ENCODE results near the gene CNPY1.

CNPY1 gene

DNA sequence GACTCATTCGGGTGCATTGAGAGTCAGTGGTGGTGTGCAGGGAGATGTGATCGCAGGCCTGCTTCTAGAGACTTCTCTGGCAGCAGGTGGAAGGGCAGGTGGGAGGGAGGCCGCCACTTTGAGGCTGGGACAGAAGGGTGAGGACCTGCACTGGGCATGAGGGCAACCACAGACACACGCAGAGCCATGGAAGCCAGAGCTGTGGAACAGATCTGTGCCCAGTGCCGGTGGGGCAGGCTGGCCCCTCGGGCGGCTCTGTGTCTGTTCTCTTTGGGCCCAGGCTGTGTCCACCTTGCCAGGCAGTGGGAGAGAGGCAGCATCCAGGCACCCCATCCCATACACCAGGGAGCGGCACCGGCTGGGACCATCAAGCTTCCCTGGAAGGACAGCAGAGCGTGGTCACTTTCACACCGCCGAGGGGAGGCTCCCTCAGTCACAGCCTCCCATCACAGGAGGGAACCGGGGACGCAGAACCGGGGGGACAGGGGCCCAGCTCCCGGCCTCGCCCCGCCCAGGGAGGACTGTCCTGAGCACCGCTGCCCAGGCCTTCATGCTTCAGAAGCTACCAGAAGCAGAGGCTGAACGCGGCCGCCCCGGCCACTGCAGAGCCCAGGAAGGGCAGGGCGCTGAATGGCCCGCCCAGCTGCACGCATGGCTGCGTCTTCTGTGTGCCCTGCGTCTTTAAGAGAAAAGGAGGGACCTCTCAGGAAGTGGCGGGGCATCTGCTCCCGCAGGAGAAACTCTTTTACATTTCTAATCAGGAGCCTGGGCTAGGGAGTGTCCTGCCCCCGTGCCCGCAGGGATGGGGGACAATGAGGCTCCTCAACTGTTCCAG is 56.3 kb downstream of the CNPY1 start:
- Mint-ChIP-seq H3K27ac (no peak overlapping the region), H3K27me3 (peaks cover 24% of the 10 kb centered on the region), H3K9me3 (no peaks in the 10 kb centered on the region), H3K36me3 (ENCODE audit: low read depth) (peaks cover 2% of the 10 kb centered on the region), H3K4me3 (peak overlapping the region; percentile 70), H3K4me1 (peaks cover 15% of the 10 kb centered on the region)
- ATAC-seq (no peak), DNase-seq (no peak)

DNA sequence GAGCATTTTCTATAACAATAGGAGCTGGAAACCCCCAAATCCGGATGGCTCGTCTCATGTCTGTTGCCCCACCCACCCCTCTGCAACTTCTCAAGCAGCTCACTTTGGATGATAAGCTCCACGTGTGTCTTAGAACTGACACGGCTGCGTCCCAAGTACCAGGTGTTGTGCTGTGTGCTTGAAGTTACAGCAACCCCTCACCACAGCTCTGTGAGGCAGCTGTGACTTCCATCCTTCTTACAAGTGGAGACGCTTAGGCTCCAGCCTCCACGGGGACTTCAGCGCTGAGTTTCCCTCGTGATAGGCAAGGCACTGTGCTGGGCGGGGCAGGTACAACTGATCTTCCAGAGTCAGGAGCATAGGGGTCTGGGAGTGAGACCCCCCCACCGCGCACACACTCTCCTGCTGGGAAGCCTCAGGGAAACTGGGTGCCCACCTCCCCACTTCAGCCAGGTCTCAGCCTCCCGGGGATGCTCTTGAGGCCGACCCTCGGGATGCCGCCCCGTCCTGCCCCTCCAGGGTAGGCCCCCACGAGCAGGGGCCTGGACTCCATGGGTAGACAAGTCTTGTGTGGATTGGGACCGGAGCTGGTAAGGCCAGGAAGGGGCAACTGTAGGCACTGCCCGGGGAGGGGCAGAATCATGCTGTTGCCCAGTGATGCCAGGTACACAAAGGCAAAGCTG is 57.1 kb downstream of the CNPY1 start:
- Mint-ChIP-seq H3K36me3 (ENCODE audit: low read depth) (peaks cover 2% of the 10 kb centered on the region), H3K27me3 (peaks cover 28% of the 10 kb centered on the region), H3K4me3 (no peak overlapping the region), H3K4me1 (peaks cover 15% of the 10 kb centered on the region), H3K9me3 (no peaks in the 10 kb centered on the region), H3K27ac (no peak overlapping the region)
- ATAC-seq: no peak
- DNase-seq: no peak

DNA sequence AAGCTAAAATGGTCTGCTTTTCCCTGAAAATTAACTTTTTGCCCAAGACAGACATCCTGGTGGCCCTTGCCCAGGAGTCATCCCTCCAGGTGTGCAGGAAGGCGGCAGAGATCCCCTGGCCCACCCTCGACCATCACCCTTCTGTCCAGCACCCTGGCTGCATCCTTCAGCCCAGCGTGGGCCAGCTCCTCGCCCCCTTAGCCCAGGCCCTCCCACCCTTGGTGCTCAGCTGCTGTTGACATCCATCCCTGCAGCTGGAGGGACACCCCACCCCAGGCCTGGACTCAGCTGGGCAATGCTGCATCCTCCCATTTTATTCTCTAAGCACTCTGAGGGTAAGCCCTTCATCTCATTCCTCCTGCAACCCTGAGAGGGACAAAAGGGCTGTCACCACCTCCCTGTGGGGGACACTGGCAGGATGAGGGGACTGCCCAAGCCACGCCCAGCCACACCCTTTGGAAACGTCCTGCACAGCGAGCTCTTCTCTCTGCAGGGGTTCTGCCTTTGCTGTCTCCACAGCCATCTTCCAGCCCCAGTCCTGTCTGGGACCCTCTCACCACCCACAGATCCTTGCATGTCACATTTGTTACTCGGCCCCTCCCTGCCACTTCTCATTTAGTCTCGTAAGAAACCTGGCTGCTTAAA is 57.8 kb downstream of the CNPY1 start:
- Mint-ChIP-seq H3K4me1 (peaks cover 16% of the 10 kb centered on the region), H3K9me3 (no peaks in the 10 kb centered on the region), H3K27me3 (peaks cover 33% of the 10 kb centered on the region), H3K27ac (no peak overlapping the region), H3K36me3 (ENCODE audit: low read depth) (peaks cover 2% of the 10 kb centered on the region), H3K4me3 (no peak overlapping the region)
- no peak for DNase-seq
- ATAC-seq: no peak

DNA sequence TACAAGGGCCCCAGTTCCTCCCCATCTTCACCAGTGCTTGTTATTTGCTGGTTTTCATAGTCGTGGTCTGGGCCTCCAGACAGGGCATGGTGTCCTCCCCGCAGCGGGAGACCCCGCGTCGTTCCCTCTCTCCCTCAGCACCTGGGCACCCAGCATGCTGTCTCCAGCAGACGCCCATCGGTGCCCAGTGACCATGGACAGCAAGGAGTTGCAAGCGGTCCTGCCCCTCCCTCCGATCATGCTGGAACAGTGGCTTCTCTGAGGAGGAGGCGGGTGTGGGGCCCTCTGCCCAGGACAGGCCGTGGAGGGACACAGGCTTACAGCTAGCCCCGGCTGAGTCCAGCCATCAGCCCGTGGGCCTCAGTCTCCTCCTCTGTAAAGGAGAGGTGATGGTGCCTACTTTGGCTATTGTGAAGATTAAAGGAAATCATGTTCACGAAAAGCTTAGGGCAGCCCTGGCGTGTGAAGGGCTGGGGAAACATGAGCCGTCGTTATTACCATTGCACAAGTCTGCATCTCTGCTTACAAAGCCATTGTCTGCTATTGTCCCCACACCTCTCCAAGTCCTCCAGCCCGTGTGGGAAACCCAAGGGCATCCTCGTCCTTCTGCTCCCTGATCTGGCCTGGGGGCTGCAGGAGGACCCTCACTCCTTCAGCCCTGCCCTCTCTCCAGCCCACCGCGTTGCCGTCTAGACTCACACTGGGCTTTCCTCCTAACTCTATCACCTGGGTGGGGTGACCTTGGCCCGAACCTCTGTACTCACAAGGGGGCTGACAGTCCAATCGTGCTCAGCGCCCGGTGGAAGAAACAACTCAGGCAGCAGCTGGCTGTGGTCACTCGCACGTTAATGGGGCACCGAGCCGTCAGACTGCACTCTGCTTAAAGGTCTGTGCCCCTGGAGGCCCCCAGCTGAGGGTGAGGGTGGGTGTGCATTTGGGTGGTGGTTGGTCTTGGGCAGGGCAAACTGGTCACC is 58.6 kb downstream of the CNPY1 start:
- Mint-ChIP-seq H3K36me3 (ENCODE audit: low read depth) (peaks cover 2% of the 10 kb centered on the region), H3K27ac (no peak overlapping the region), H3K4me1 (peaks cover 21% of the 10 kb centered on the region), H3K4me3 (no peak overlapping the region), H3K9me3 (no peaks in the 10 kb centered on the region), H3K27me3 (peaks cover 38% of the 10 kb centered on the region)
- ATAC-seq: no peak
- DNase-seq: no peak

DNA sequence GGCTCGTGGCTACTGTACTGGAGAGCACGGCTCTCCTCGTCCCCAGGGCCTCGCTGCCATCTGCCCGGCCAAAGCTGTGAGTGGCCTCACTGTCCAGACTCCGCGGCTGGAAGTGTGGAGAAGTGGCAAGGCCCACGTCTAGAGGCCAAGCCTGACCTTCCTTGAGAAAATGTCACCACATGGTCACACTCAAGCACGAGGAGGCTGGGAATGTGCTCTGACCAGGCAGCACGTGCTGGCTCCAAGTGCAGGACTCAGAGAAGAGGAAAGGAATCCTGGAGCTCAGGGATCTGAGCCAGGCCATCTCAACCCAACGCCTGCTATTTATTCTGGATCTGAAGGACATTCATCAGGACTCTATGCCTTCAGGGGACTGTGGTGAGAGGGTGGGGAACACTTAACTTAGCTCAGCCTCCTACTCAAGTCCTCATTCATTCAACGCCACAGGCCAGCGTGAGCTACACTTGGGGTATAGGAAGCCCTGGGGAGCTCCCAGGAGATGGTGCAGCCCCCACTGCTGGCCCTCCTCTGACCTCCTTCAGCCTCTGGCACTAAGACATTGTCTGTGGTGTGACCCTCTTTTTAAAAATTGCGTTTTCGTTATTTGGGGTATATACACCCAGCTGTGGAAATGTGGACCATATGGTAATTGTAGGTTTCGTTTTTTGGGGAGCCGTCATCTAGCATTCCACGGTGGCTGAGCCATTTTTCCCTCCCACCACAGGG is 59.4 kb downstream of the CNPY1 start:
- no peak overlapping the region for H3K27ac Mint-ChIP-seq
- peaks cover 3% of the 10 kb centered on the region for H3K36me3 Mint-ChIP-seq (ENCODE audit: low read depth)
- ATAC-seq: no peak
- H3K4me1 Mint-ChIP-seq: peaks cover 22% of the 10 kb centered on the region
- H3K9me3 Mint-ChIP-seq: peaks cover 5% of the 10 kb centered on the region
- DNase-seq: no peak
- H3K4me3 Mint-ChIP-seq: no peak overlapping the region
- peaks cover 42% of the 10 kb centered on the region for H3K27me3 Mint-ChIP-seq

GRCh38 chr7:155484483-155485399 is 61.6 kb downstream of the CNPY1 start:
- Mint-ChIP-seq H3K27ac (no peak overlapping the region), H3K4me3 (no peak overlapping the region), H3K4me1 (peaks cover 9% of the 10 kb centered on the region), H3K36me3 (ENCODE audit: low read depth) (peaks cover 3% of the 10 kb centered on the region), H3K9me3 (peaks cover 7% of the 10 kb centered on the region), H3K27me3 (peaks cover 42% of the 10 kb centered on the region)
- ATAC-seq (no peak), DNase-seq (no peak)

DNA sequence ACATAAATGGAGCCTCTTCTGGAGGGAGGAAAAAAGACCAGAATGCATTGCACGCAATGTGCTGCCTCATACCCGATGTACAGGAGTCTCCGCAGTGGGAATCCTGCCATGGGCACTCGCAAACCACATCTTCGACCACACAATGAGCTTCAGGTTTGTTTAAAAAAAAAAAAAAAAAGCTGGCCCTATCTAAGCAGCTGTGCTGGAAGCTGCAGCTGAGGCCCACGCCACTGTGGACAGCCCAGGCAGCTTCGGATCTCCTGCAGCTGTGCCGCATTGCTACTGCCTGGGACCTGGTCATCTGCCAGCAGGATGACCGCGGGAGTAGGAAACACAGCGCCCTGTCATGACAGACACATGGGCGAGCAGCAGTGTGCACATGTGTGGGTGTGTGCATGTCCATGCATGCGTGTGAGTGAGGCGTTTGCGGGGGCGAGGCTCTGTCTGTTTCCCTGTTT is 62.5 kb downstream of the CNPY1 start:
- H3K27me3 Mint-ChIP-seq: peaks cover 42% of the 10 kb centered on the region
- peaks cover 7% of the 10 kb centered on the region for H3K9me3 Mint-ChIP-seq
- peaks cover 9% of the 10 kb centered on the region for H3K4me1 Mint-ChIP-seq
- ATAC-seq: no peak
- no peak overlapping the region for H3K27ac Mint-ChIP-seq
- no peak overlapping the region for H3K4me3 Mint-ChIP-seq
- peaks cover 3% of the 10 kb centered on the region for H3K36me3 Mint-ChIP-seq (ENCODE audit: low read depth)
- DNase-seq: no peak

GRCh38 chr7:155483245-155483644 is 63.1 kb downstream of the CNPY1 start:
- DNase-seq (no peak), ATAC-seq (no peak)
- no peak overlapping the region for H3K27ac Mint-ChIP-seq

GRCh38 chr7:155482511-155483183 is 63.7 kb downstream of the CNPY1 start:
- H3K4me3 Mint-ChIP-seq: peak overlapping the region; percentile 9
- DNase-seq: no peak
- H3K36me3 Mint-ChIP-seq (ENCODE audit: low read depth): peaks cover 3% of the 10 kb centered on the region
- peaks cover 10% of the 10 kb centered on the region for H3K4me1 Mint-ChIP-seq
- peaks cover 7% of the 10 kb centered on the region for H3K9me3 Mint-ChIP-seq
- ATAC-seq: no peak
- H3K27me3 Mint-ChIP-seq: peaks cover 48% of the 10 kb centered on the region
- H3K27ac Mint-ChIP-seq: no peak overlapping the region

More at GRCh38 chr7:155483245-155483644, 63.1 kb downstream of the CNPY1 start:
- Mint-ChIP-seq H3K9me3 (peaks cover 7% of the 10 kb centered on the region), H3K4me3 (no peak overlapping the region), H3K36me3 (ENCODE audit: low read depth) (peaks cover 3% of the 10 kb centered on the region), H3K27me3 (peaks cover 45% of the 10 kb centered on the region), H3K4me1 (peaks cover 9% of the 10 kb centered on the region)

DNA sequence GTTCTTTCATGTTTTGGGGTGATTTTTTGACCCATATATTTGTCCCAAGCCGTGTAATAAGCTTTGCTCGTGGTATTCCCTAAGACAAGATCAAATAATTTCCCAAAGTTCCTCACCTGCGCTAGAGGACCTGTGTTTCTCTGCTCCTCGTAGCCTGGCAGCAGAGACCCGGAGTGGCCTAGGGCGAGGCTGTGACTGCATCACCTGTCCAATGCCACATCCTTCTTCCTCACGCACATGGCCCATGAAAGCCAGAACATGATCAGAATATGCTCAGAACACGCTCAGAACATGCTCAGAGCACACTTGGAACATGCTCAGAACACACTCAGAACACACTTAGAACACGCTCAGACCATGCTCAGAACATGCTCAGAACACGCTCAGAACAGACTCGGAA is 64.6 kb downstream of the CNPY1 start:
- no peak for DNase-seq
- peaks cover 7% of the 10 kb centered on the region for H3K9me3 Mint-ChIP-seq
- H3K36me3 Mint-ChIP-seq (ENCODE audit: low read depth): peaks cover 3% of the 10 kb centered on the region
- no peak overlapping the region for H3K4me3 Mint-ChIP-seq
- peaks cover 15% of the 10 kb centered on the region for H3K4me1 Mint-ChIP-seq
- no peak for ATAC-seq
- H3K27me3 Mint-ChIP-seq: peaks cover 54% of the 10 kb centered on the region
- H3K27ac Mint-ChIP-seq: no peak overlapping the region

DNA sequence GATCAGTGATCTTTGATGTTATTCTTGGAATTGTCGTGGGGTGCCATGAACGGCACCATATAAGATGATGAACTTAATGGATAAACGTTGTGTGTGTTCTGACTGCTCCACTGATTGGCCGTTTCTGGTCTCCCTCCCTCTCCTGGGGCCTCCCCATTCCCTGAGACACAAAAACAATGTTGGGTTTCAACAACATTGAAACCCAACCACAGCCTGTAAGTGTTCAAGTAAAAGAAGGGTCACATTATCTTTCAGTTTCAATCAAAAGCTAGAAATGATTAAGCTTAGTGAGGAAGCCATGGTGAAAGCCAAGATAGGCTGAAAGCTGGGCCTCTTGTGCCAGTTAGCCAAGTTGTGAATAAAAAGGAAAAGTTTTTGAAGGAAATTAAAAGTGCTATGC is 68.9 kb downstream of the CNPY1 start:
- DNase-seq: no peak
- peaks cover 73% of the 10 kb centered on the region for H3K27me3 Mint-ChIP-seq
- peaks cover 3% of the 10 kb centered on the region for H3K36me3 Mint-ChIP-seq (ENCODE audit: low read depth)
- H3K27ac Mint-ChIP-seq: no peak overlapping the region
- peaks cover 9% of the 10 kb centered on the region for H3K4me1 Mint-ChIP-seq
- H3K4me3 Mint-ChIP-seq: no peak overlapping the region
- H3K9me3 Mint-ChIP-seq: peaks cover 12% of the 10 kb centered on the region
- peak; percentile 73 for ATAC-seq

DNA sequence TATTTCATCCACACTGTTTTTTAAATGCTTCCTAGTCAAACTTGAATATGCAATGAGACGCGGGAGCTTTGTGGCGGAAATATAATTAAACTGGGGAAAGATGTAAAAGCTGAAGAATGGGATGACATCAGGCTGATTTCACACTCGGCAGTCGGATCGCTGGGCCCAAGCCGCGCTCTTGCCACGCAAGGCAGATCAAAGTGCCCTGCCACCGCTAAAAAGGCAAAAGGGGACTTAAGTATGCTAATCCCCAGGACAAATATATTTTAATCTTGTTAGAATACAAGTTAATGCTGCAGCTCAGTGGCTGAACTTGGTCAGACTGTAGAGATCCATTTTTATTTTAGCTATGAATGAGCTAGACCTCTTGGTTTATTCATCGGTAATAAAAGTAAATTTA is 74.6 kb downstream of the CNPY1 start:
- DNase-seq (no peak), ATAC-seq (no peak)
- H3K4me3 Mint-ChIP-seq: no peak overlapping the region
- H3K36me3 Mint-ChIP-seq (ENCODE audit: low read depth): no peaks in the 10 kb centered on the region
- H3K27me3 Mint-ChIP-seq: peaks cover 85% of the 10 kb centered on the region
- peaks cover 5% of the 10 kb centered on the region for H3K9me3 Mint-ChIP-seq
- H3K27ac Mint-ChIP-seq: no peak overlapping the region
- peaks cover 12% of the 10 kb centered on the region for H3K4me1 Mint-ChIP-seq
